Liver (tissue), 9 donors: Measurements from ENCODE around the gene GOSR2. TPM values are rescaled to one million over a fixed set of nuclear protein-coding genes. Genes with fewer than 3 reads are reported as not detected.

Experiments
- DNase-seq: peaks from one replicate; pipeline ENCODE4 v3.0.0-alpha.2; 2017; ENCODE audit warnings: low spot score
- H3K27ac ChIP-seq, 2 donors: one replicate each; pipeline ENCODE4 v1.7.0; 2013; ENCODE audit warnings: inconsistent platforms in 2 of 2, low read length in 2 of 2, control low read depth in 1 of 2, low read depth in 1 of 2, mild to moderate bottlenecking in 1 of 2
- H3K27me3 ChIP-seq, 4 donors: one replicate each; pipeline versions ENCODE4 v1.6.1 to v1.7.0; 2013; ENCODE audit warnings: low read length in 3 of 4, inconsistent platforms in 1 of 4, mild to moderate bottlenecking in 1 of 4, moderate library complexity in 1 of 4; ENCODE audit not compliant: control insufficient read depth in 4 of 4, insufficient read depth in 4 of 4
- H3K36me3 ChIP-seq, 4 donors: one replicate each; pipeline versions ENCODE4 v1.6.1 to v1.7.0; 2013; ENCODE audit warnings: low read length in 3 of 4, mild to moderate bottlenecking in 3 of 4, low read depth in 1 of 4, moderate library complexity in 1 of 4; ENCODE audit not compliant: control insufficient read depth in 4 of 4, insufficient read depth in 3 of 4
- H3K4me1 ChIP-seq, 4 donors: one replicate each; pipeline versions ENCODE4 v1.6.1 to v1.7.0; 2013; ENCODE audit warnings: low read length in 3 of 4, mild to moderate bottlenecking in 3 of 4, moderate library complexity in 1 of 4; ENCODE audit not compliant: control insufficient read depth in 4 of 4, insufficient read depth in 4 of 4
- H3K4me3 ChIP-seq, 3 donors: one replicate each; pipeline versions ENCODE4 v1.6.1 to v1.7.0; 2013; ENCODE audit warnings: low read length in 3 of 3, control low read depth in 1 of 3, low read depth in 1 of 3, mild to moderate bottlenecking in 1 of 3
- H3K9ac ChIP-seq, 2 donors: one replicate each; pipeline ENCODE4 v1.7.0; 2013; ENCODE audit warnings: low read length in 2 of 2, mild to moderate bottlenecking in 2 of 2, moderate library complexity in 2 of 2, control low read depth in 1 of 2, low read depth in 1 of 2
- H3K9me3 ChIP-seq, 4 donors: one replicate each; pipeline versions ENCODE4 v1.6.1 to v1.7.0; 2013; ENCODE audit warnings: low read length in 3 of 4; ENCODE audit not compliant: control insufficient read depth in 4 of 4
- EGR1 ChIP-seq, 2 donors: IDR thresholded peaks; 2 replicates each; pipeline ENCODE4 v1.6.1; 2016 to 2018; ENCODE audit warnings: antibody characterized with exemption in 2 of 2, low read depth in 2 of 2
- FOXA2 ChIP-seq: IDR thresholded peaks from 2 replicates; pipeline ENCODE4 v1.6.1; 2016; ENCODE audit warnings: antibody characterized with exemption
- GABPA ChIP-seq, 2 donors: IDR thresholded peaks in 1 of 2; conservative IDR thresholded peaks in 1 of 2; 2 replicates each; pipeline ENCODE4 v1.6.1; 2016; ENCODE audit warnings: antibody characterized with exemption in 2 of 2, mild to moderate bottlenecking in 1 of 2, moderate library complexity in 1 of 2
- HNF4G ChIP-seq: IDR thresholded peaks from 2 replicates; pipeline ENCODE4 v1.6.1; 2016; ENCODE audit warnings: antibody characterized with exemption
- JUND ChIP-seq, 2 donors: IDR thresholded peaks; 2 replicates each; pipeline ENCODE4 v1.6.1; 2016; ENCODE audit warnings: antibody characterized with exemption in 2 of 2
- MAX ChIP-seq: IDR thresholded peaks from 2 replicates; pipeline ENCODE4 v1.6.1; 2016; ENCODE audit warnings: antibody characterized with exemption
- NR2F2 ChIP-seq: IDR thresholded peaks from 2 replicates; pipeline ENCODE4 v1.6.1; 2016; ENCODE audit warnings: antibody characterized with exemption
- RAD21 ChIP-seq, 2 donors: IDR thresholded peaks; 2 replicates each; pipeline ENCODE4 v1.6.1; 2016; ENCODE audit warnings: antibody characterized with exemption in 2 of 2, mild to moderate bottlenecking in 2 of 2
- REST ChIP-seq: IDR thresholded peaks from 2 replicates; pipeline ENCODE4 v1.6.1; 2016; ENCODE audit warnings: antibody characterized with exemption, mild to moderate bottlenecking
- RXRA ChIP-seq, 2 donors: IDR thresholded peaks; 2 replicates each; pipeline ENCODE4 v1.6.1; 2017 to 2018; ENCODE audit warnings: antibody characterized with exemption in 2 of 2, mild to moderate bottlenecking in 1 of 2
- SP1 ChIP-seq: IDR thresholded peaks from 2 replicates; pipeline ENCODE4 v1.6.1; 2018; ENCODE audit warnings: antibody characterized with exemption, mild to moderate bottlenecking
- TAF1 ChIP-seq: conservative IDR thresholded peaks from 2 replicates; pipeline ENCODE4 v1.6.1; 2016; ENCODE audit warnings: antibody characterized with exemption, mild to moderate bottlenecking
- YY1 ChIP-seq: IDR thresholded peaks from 2 replicates; pipeline ENCODE4 v1.6.1; 2016; ENCODE audit warnings: antibody characterized with exemption, mild to moderate bottlenecking
- ZBTB33 ChIP-seq: IDR thresholded peaks from 2 replicates; pipeline ENCODE4 v1.6.1; 2016; ENCODE audit warnings: antibody characterized with exemption
- WGBS: extraction: QIAGEN DNeasy Blood & Tissue Kit; methylation state at CpG from one replicate; pipeline ENCODE4 v1.1.7; 2013; 5-methylcytosine and 5-hydroxymethylcytosine counted together
- polyA plus RNA-seq, 2 donors: library from polyadenylated mRNA; stranded (reverse) in 1 of 2; unstranded in 1 of 2; fragments of 200-250 nt in 1 of 2; fragments of >200 nt in 1 of 2; fragmentation: Nextera tagmentation in 1 of 2; extraction: Ambion mirVana in 1 of 2; gene quantifications; one replicate each; pipeline versions ENCODE4 v1.2.1 to v1.2.3, GENCODE V29; 2013 to 2015
- total RNA-seq, 2 donors: library from RNA; depleted of rRNA; stranded (reverse); fragments of >200 nt; gene quantifications; one replicate each; pipeline ENCODE4 v1.2.3, GENCODE V29; 2014
- donor health status: healthy.
- donor health status: healthy.
- donor health status: healthy.
- donor health status: healthy.
- donor health status: healthy.

Gene GOSR2
- total and polyA plus RNA-seq, 4 donors = 19.9 to 43.8 (median 21.0) TPM

- Histone ChIP-seq H3K4me1 (peaks cover 0 to 6% (median 0%) of the 10 kb centered on the region in 4 donors), H3K9me3 (no peaks in the 10 kb centered on the region), H3K36me3 (no peaks in the 10 kb centered on the region), H3K27ac (no peak overlapping the region), H3K27me3 (no peaks in the 10 kb centered on the region), H3K4me3 (no peak overlapping the region), H3K9ac (no peak overlapping the region)
- no peak for TF ChIP-seq TAF1
- TF ChIP-seq REST = no peak
- no peak for TF ChIP-seq JUND (IDR thresholded peaks at IDR 0.05)
- TF ChIP-seq YY1 = no peak
- 91% methylated on average over 5 of the region's 5 CpGs for WGBS
- DNase-seq = no peak
These were observed 41.9 kb upstream of the GOSR2 start for GRCh38 chr17:46881015-46881414.

- WGBS = 91% methylated on average over 8 of the region's 8 CpGs
- no peaks in the 10 kb centered on the region for H3K36me3 ChIP-seq
- H3K4me3 ChIP-seq = no peak overlapping the region
- no peaks in the 10 kb centered on the region for H3K4me1 ChIP-seq
- no peak overlapping the region for H3K27ac ChIP-seq
- no peak for DNase-seq
- no peak overlapping the region for H3K9ac ChIP-seq
- no peaks in the 10 kb centered on the region for H3K27me3 ChIP-seq
- no peak for TF ChIP-seq EGR1 (IDR thresholded peaks at IDR 0.05; ENCODE audit: low read depth in 2 of 2)
- TF ChIP-seq TAF1 = no peak
- TF ChIP-seq RAD21 (IDR thresholded peaks at IDR 0.05) = no peak
- TF ChIP-seq FOXA2 = no peak
- TF ChIP-seq HNF4G = no peak
- TF ChIP-seq YY1 = no peak
- no peak for TF ChIP-seq GABPA (IDR thresholded peaks at IDR 0.05 in 1 of 2, conservative IDR thresholded peaks at IDR 0.05 in 1 of 2)
- no peaks in the 10 kb centered on the region for H3K9me3 ChIP-seq
These were observed 40.3 kb upstream of the GOSR2 start for GRCh38 chr17:46882666-46883065.

- no peak overlapping the region for H3K4me3 ChIP-seq
- no peaks in the 10 kb centered on the region for H3K9me3 ChIP-seq
- no peak for TF ChIP-seq RAD21 (IDR thresholded peaks at IDR 0.05)
- TF ChIP-seq FOXA2 = no peak
- no peak for TF ChIP-seq NR2F2
- TF ChIP-seq RXRA (IDR thresholded peaks at IDR 0.05) = no peak
- TF ChIP-seq REST = no peak
- TF ChIP-seq SP1 = no peak
- TF ChIP-seq MAX = no peak
- TF ChIP-seq GABPA (IDR thresholded peaks at IDR 0.05 in 1 of 2, conservative IDR thresholded peaks at IDR 0.05 in 1 of 2) = no peak
- no peak for TF ChIP-seq HNF4G
- no peak for TF ChIP-seq JUND (IDR thresholded peaks at IDR 0.05)
- TF ChIP-seq YY1 = no peak
- TF ChIP-seq EGR1 (IDR thresholded peaks at IDR 0.05; ENCODE audit: low read depth in 2 of 2) = no peak
- no peak for TF ChIP-seq ZBTB33
- no peaks in the 10 kb centered on the region for H3K4me1 ChIP-seq
- H3K9ac ChIP-seq = no peak overlapping the region
- H3K27ac ChIP-seq = no peak overlapping the region
- 78% methylated on average over 19 of the region's 19 CpGs for WGBS
- no peaks in the 10 kb centered on the region for H3K27me3 ChIP-seq
- DNase-seq = no peak
- no peaks in the 10 kb centered on the region for H3K36me3 ChIP-seq
These were observed 39.0 kb upstream of the GOSR2 start for GRCh38 chr17:46883871-46884520.
